DOHH2 (cell line): Measurements from ENCODE around the gene CEACAM3.

Source experiments
- CTCF ChIP-seq: fragments of 200-600 bp; sonication (generic); IDR thresholded peaks from one replicate; pipeline ENCODE4 v1.5.1; 2014; ENCODE audit warnings: antibody characterized with exemption, mild to moderate bottlenecking, low read depth, low read length; ENCODE audit not compliant: poor library complexity, severe bottlenecking
- EZH2phosphoT487 ChIP-seq: fragments of 200-600 bp; sonication (generic); IDR thresholded peaks from 2 replicates; pipeline ENCODE4 v1.6.1; 2017; ENCODE audit warnings: borderline replicate concordance, mild to moderate bottlenecking, antibody characterized with exemption, low read length, moderate library complexity, mixed read lengths

- TF ChIP-seq CTCF, result no peak
- no peak for TF ChIP-seq EZH2phosphoT487
These were observed 48.4 kb upstream of the CEACAM3 start for GRCh38 chr19:41748012-41748411.
